ENCODE results near the gene RPS6KA1.
A peak's percentile ranks its signal among the peaks of the same experiment; 100 is the strongest.
"Not testable (repeated sequence)": the region's sequence is repeated elsewhere in the genome, so short reads cannot be mapped to it uniquely, and the experiment has no call there.

RPS6KA1 gene

DNA sequence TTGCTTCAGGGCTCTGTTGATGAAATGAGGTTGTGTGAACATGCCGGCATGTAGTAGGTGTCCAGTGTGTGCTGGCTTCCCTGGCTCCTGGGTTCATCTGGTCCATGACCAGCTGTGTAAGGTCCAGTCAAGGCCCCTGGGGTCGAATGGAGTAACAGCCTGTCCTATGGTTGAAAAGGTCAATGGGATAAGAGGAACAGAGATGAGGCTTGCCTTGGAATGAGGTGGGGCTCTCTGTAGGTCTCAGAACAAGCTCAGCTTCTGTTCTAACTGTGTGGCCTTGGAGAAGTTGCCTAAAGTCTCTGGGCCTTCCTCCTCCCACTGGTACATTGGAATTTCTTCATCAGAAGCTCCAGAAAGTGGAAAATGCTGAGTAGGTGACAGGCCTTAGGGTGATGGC, 26.6 kb downstream of the RPS6KA1 start:
- no peak for DNase-seq

GRCh38 chr1:26557008-26557407, 27.4 kb downstream of the RPS6KA1 start:
- DNase-seq: no peak

DNA sequence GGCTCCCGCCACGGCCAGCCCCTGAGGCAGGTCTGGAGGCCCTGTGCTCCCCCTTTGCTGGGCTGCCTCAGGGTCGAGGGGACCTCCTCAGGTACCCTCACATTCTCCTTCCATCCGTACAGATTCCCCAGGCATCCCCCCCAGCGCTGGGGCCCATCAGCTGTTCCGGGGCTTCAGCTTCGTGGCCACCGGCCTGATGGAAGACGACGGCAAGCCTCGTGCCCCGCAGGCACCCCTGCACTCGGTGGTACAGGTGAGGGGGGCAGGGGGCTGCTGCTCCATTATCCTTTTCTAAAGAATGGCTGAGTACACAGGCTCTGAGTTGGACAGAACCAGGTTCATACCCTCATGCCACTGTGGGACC, 29.1 kb downstream of the RPS6KA1 start:
- no peak for DNase-seq

- DNase-seq: no peak
These were observed 30.8 kb downstream of the RPS6KA1 start for GRCh38 chr1:26560403-26560780.

DNA sequence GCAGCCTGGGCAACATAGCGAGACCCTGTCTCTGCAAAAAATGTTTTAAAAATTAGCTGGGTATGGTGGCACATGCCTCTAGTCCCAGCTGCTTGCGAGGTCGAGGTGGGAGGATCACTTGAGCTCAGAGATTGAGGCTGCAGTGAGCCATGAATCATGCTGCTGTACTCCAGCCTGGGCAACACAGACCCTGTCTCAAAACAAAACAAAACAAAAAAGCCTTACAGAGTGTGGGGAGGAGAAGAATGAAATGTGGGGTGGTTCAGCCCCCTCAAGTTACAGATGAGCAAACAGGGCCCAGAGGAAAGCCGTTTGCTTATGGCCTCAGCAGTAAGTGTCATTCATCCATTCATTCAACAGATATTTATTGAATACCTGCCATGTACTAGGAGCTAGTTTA, 40.7 kb downstream of the RPS6KA1 start:
- no peak for DNase-seq

GRCh38 chr1:26571381-26571780, 41.8 kb downstream of the RPS6KA1 start:
- DNase-seq: no peak

- no peak for DNase-seq
These were observed 44.5 kb downstream of the RPS6KA1 start for GRCh38 chr1:26574018-26574417.

GRCh38 chr1:26574719-26575251, 45.2 kb downstream of the RPS6KA1 start:
- peak; percentile 40 for DNase-seq

DNA sequence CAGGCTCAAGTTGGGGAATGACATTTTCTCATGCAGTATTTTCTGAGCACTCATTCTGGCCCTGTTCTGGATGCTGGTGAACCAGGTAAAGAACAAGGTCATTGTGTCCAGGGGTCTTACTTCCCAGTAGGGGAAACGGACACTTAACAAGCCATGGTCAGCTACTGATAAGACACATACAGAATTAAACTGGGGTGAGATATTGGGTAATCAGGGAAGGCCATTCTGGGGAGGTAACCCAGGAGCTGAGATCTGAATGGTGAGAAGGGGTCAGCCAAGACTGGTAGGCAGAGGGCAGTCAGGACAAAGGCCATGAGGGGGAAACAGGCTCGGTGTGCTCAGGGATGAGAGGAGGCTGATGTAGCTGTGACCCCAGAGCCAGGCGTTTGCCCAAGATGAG, 45.8 kb downstream of the RPS6KA1 start:
- DNase-seq: no peak

DNA sequence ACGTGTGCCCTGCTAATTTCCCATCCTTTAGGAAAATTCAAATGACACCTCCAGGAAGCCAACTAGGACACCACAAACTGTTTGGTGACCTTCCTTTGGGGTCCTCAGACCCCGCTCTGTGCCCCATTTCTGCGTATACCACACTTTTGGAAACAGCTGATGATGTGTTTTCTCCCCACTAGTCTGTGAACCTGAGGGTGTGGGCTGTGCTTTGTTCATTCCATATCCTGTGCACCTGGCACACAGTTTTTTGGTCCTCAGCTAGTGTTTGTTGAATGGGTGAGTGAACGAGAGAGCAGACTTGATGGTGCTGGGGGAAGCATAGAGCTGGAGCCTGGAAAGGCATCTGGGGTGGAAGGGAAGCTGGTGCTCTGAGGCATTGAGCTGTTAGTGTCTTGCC, 48.6 kb downstream of the RPS6KA1 start:
- DNase-seq: no peak

- DNase-seq: no peak
These were observed 50.1 kb downstream of the RPS6KA1 start for GRCh38 chr1:26579681-26580111.

DNA sequence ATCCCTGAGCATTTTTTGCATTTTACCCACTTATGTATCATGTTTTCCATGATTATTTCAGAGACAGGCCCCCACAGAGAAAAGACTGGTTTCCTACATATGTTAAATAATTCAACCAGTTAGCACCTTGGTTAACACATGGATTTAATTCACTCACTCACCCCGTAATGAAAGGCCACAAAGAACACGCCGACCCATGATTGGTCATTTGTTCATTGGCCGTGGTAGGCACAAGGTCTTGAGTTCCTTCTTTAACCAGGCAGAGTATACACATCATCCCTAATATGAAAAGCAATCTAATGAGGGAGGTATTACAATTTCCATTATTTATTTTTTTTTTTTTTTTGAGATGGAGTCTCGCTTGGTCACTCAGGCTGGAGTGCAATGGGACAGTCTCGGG, 50.6 kb downstream of the RPS6KA1 start:
- DNase-seq: no peak

DNA sequence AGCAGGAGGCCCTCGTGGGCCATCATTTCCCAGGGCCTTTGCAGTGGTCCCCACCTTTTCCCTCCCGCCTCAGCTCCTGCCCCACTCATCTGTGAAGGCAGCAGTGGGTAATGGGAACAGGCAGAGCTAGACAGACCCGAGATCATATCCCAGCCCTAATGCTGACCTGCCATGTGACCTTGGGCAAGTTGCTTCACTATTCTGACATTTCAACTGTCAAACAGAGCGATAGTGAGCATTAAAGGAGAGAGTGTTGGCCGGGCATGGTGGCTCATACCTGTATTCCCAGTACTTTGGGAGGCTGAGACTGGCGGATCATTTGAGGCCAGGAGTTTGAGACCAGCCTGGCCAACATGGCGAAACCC, 51.7 kb downstream of the RPS6KA1 start:
- DNase-seq: no peak

- DNase-seq: no peak
These were observed 52.7 kb downstream of the RPS6KA1 start for GRCh38 chr1:26582053-26582835.

GRCh38 chr1:26582836-26583460, 53.4 kb downstream of the RPS6KA1 start:
- no peak for DNase-seq

DNA sequence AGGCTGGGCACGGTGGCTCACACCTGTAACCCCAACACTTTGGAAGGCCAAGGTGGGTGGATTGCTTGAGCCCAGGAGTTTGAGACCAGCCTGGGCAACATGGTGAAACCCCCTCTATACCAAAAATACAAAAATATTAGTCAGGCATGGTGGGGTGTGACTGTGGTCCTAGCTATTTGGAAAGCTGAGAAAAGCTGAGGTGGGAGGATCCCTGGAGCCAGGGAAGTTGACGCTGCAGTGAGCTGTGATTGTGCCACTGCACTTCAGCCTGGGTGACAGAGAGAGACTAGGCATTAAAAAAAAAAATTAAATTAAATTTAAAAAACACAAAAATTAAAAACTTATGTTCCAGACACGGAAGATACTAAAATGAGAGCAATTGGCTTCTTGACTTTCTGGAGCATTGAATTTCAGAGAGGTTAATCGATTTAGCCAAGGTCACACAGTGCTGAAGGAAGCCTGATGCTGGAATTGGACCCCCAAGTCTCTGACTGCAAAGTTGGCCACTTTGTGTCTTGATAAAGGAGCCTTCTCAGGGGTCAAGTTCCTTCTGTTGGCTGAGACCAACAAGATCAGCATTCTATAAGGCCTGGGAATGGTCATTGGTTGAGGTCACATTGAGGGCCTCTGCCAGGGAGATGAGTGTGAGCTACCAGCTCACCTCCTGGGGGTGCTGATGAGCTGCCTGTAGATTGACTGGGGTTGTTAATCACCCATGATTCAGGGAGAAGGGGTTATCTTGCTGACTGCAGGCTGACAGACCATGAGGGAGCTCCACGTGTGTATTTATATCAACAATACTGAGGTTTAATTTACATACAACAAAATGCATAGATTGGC, 54.3 kb downstream of the RPS6KA1 start:
- peak; percentile 84 for DNase-seq

GRCh38 chr1:26584588-26584987, 55.0 kb downstream of the RPS6KA1 start:
- DNase-seq: not testable (repeated sequence)

DNA sequence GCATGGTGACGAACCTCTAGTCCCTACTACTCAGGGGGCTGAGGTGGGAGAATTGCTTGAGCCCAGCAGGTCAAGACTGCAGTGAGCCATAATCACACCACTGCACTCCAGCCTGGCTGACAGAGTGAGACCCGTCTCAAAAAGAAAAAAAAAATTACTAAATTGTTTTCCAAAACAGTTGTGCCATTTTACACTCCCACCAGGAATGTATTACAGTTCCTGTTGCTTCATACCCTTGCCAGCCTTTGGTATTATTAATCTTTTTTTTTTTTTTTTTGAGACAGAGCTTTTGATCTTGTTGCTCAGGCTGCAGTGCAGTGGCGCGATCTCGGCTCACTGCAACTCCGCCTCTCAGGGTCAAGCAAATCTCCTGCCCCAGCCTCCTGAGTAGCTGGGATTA, 55.9 kb downstream of the RPS6KA1 start:
- DNase-seq: no peak

GRCh38 chr1:26593385-26593784, 63.8 kb downstream of the RPS6KA1 start:
- no peak for DNase-seq

DNA sequence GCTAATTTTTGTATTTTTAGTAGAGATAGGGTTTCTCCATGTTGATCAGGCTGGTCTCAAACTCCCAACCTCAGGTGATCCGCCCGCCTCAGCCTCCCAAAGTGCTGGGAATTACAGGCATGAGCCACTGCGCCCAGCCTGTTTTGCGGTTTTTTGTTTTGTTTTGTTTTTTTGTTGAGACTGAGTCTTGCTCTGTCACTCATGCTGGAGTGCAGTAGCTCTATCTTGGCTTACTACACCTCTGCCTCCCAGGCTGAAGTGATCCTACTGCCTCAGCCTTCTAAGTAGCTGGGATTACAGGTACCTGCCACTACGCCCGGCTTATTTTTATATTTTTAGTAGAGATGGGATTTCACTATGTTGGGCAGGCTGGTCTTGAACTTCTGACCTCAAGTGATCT, 65.0 kb downstream of the RPS6KA1 start:
- DNase-seq: not testable (repeated sequence)

GRCh38 chr1:26597629-26598039, 68.1 kb downstream of the RPS6KA1 start:
- DNase-seq: peak; percentile 84

DNA sequence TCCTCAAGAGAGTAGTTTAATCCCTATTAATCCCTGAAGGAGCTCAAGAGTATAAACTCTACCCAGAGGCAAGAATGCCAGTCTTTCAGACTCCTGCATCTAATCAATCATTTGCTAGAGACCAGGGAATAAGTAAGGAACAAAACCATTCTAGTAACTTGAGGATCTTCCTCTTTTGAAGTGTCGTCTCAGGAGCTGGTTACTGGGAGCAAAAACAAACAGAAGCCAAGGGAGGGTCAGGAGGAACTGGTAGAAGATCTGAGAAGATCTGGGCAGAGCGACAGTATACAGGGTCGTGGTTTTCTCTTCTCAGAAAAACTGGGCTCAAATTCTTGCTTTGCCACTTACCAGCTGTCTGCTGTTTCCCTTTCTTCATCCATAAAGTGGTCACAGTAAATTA, 69.3 kb downstream of the RPS6KA1 start:
- DNase-seq: peak; percentile 61

GRCh38 chr1:26602378-26602959, 72.9 kb downstream of the RPS6KA1 start:
- DNase-seq: peak; percentile 86
